CD4-positive, alpha-beta T cell (primary cell): ENCODE measurements around the gene FCN1. TPM values are rescaled to one million over a fixed set of nuclear protein-coding genes. Genes with fewer than 3 reads are reported as not detected.
A peak's percentile ranks its signal among the peaks of the same experiment; 100 is the strongest.

ENCODE experiments used
- ATAC-seq: fragments of 200-7000 bp; cut with Tn5 transposase; one replicate; pipeline ENCODE4 v1.10.0; 2022; ENCODE audit warnings: mild to moderate bottlenecking; ENCODE audit not compliant: poor library complexity
- CTCF ChIA-PET: fragments of 350-600 bp; sonication (Branson Sonifier 250); formaldehyde crosslinking; loops from one replicate; lab custom pipeline; 2021; ENCODE audit warnings: antibody characterized with exemption, inconsistent platforms; lab: Charles Lee
- POLR2A ChIA-PET: fragments of 350-600 bp; sonication (Branson Sonifier 250); formaldehyde crosslinking; loops from one replicate; lab custom pipeline; 2021; ENCODE audit warnings: antibody characterized with exemption, inconsistent platforms; lab: Charles Lee
- DNase-seq, 14 experiments: peaks; one replicate each; pipeline ENCODE4 v3.0.0-alpha.2; 2013 to 2020; ENCODE audit warnings: mixed read lengths in 2 of 14
- H3K27ac ChIP-seq, 2 donors: one replicate each; pipeline versions ENCODE4 v1.5.1 to v1.7.0; 2013; ENCODE audit warnings: low read length in 2 of 2, low read depth in 1 of 2, mild to moderate bottlenecking in 1 of 2
- H3K27me3 ChIP-seq, 2 experiments: 1 replicate in 1 of 2; 2 replicates in 1 of 2; pipeline versions ENCODE4 v1.6.1 to v1.7.0; 2013; ENCODE audit warnings: low read length in 2 of 2, control low read depth in 1 of 2, mild to moderate bottlenecking in 1 of 2, moderate library complexity in 1 of 2; ENCODE audit not compliant: insufficient read depth in 2 of 2, control insufficient read depth in 1 of 2
- H3K36me3 ChIP-seq: one replicate; pipeline ENCODE4 v1.6.1; 2013; ENCODE audit warnings: low read length, control low read depth; ENCODE audit not compliant: insufficient read depth
- H3K4me1 ChIP-seq: one replicate; pipeline ENCODE4 v1.6.1; 2013; ENCODE audit warnings: low read length, control low read depth; ENCODE audit not compliant: insufficient read depth
- H3K4me3 ChIP-seq: one replicate; pipeline ENCODE4 v1.5.1; 2013; ENCODE audit warnings: mild to moderate bottlenecking, low read length, moderate library complexity
- H3K9me3 ChIP-seq, 2 experiments: 1 replicate in 1 of 2; 2 replicates in 1 of 2; pipeline versions ENCODE4 v1.6.1 to v1.7.0; 2013; ENCODE audit warnings: low read length in 2 of 2, mild to moderate bottlenecking in 2 of 2, control low read depth in 1 of 2, moderate library complexity in 1 of 2; ENCODE audit not compliant: control insufficient read depth in 1 of 2, insufficient read depth in 1 of 2
- H3K27ac Mint-ChIP-seq: one replicate; pipeline ENCODE4 v1.8.0; 2020; ENCODE audit warnings: mixed read lengths
- H3K27me3 Mint-ChIP-seq: one replicate; pipeline ENCODE4 v1.8.0; 2021; ENCODE audit warnings: mixed read lengths
- H3K36me3 Mint-ChIP-seq: one replicate; pipeline ENCODE4 v1.8.0; 2021; ENCODE audit warnings: low read depth, mixed read lengths
- H3K4me1 Mint-ChIP-seq: one replicate; pipeline ENCODE4 v1.8.0; 2021; ENCODE audit warnings: low read depth, mixed read lengths
- H3K4me3 Mint-ChIP-seq: one replicate; pipeline ENCODE4 v1.8.0; 2020; ENCODE audit warnings: mild to moderate bottlenecking, mixed read lengths
- H3K9me3 Mint-ChIP-seq: one replicate; pipeline ENCODE4 v1.8.0; 2020; ENCODE audit warnings: mixed read lengths
- intact Hi-C, 2 experiments: fragments of 100-400 bp; cut with DNase I in 1 of 2; cut with micrococcal nuclease in 1 of 2; formaldehyde crosslinking; loops; one replicate each; pipeline versions ENCODE4 v1.15.1 to v1.9.0; 2023 to 2025; cut with DNase I, micrococcal nuclease
- total RNA-seq, 174 experiments: library from RNA in 2 of 174; stranded (reverse) in 2 of 174; gene quantifications; one replicate each; pipeline ENCODE4 v1.2.3 and lab custom pipeline; 2021 to 2026
- TF ChIP-seq, protein P1 (sequence below): fragments of 200-600 bp; IDR thresholded peaks from one replicate; pipeline ENCODE4 v1.8.0; 2022; ENCODE audit warnings: antibody characterized with exemption, mild to moderate bottlenecking

Gene FCN1
- total RNA-seq, 2 experiments from 2014 or later, result 9.9 to 10.5 TPM

DNA sequence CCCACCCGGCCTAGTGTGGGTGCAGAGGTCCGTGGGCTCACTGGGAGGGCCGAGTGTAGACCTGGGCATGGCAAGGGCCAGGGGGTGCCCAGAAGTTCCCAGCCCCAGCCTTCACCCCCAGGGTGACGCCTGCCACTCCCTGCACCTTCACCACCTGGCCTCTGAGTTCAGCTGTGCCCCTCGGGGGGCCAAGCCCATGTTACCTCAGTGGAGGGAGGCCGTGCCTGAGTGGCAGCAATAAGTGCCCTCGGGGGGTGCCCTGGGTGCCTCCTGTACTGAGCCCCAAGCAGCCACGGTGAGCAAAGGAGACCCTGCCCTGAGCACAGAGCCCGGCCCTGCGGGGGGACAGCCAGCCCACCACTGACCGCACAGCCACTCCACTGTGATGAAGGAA lies 47.4 kb downstream of the FCN1 start:
- H3K27ac Mint-ChIP-seq, result no peak overlapping the region
- peaks cover 0 to 25% of the 10 kb centered on the region in 2 experiments for H3K9me3 ChIP-seq
- intact Hi-C loops, result no loop called here
- ATAC-seq (no peak), DNase-seq (no peak)
- TF ChIP-seq, protein P1, sequence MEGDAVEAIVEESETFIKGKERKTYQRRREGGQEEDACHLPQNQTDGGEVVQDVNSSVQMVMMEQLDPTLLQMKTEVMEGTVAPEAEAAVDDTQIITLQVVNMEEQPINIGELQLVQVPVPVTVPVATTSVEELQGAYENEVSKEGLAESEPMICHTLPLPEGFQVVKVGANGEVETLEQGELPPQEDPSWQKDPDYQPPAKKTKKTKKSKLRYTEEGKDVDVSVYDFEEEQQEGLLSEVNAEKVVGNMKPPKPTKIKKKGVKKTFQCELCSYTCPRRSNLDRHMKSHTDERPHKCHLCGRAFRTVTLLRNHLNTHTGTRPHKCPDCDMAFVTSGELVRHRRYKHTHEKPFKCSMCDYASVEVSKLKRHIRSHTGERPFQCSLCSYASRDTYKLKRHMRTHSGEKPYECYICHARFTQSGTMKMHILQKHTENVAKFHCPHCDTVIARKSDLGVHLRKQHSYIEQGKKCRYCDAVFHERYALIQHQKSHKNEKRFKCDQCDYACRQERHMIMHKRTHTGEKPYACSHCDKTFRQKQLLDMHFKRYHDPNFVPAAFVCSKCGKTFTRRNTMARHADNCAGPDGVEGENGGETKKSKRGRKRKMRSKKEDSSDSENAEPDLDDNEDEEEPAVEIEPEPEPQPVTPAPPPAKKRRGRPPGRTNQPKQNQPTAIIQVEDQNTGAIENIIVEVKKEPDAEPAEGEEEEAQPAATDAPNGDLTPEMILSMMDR, result no peak
- ChIA-PET CTCF (no interaction called here), POLR2A (no interaction called here)
- no peak overlapping the region for H3K4me3 Mint-ChIP-seq
- H3K4me1 ChIP-seq, result no peaks in the 10 kb centered on the region
- H3K27me3 ChIP-seq, result no peaks in the 10 kb centered on the region
- no peaks in the 10 kb centered on the region for H3K36me3 Mint-ChIP-seq
- no peaks in the 10 kb centered on the region for H3K9me3 Mint-ChIP-seq
- H3K4me3 ChIP-seq, result no peak overlapping the region
- H3K36me3 ChIP-seq, result no peaks in the 10 kb centered on the region
- peaks cover 9% of the 10 kb centered on the region for H3K27me3 Mint-ChIP-seq
- H3K4me1 Mint-ChIP-seq, result no peaks in the 10 kb centered on the region
- H3K27ac ChIP-seq, result no peak overlapping the region

DNA sequence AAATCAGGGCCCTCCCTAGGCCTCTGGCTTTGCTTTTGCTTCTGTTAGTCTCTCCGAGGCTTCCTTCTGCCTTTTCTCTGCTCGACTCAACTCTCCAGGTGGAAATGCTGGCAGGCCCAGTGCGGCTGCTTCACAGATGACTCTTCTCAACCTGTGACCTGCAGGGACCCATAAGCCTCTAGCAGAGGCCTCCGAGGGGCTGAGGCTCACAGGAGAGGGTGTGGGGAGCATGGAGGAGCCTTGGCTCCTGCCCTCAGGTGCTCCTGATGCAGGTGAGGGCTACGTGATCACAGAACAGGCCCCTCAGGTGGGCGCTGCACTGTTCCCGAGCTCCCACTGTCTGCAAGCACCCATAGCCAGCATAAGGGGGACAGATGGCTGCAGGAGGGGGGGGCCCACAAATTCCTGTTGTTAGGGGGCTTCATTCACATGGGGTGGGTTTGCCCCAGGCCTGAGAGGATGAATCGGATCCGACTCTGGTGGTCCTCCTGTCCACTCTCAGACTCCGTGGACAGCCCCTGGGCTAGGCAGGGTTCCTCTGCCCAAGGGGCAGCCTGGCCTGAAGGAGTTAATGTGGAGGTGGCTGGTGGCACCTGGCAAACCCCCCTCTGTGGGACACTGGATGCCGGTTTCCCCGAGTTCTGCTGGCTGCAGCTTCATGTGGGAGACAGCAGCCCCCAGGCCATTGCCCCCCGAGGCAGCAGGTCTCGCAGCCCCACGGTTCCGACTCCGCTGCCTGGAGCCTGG lies 48.0 kb downstream of the FCN1 start:
- CTCF ChIA-PET, result no interaction called here
- no peak overlapping the region for H3K27ac ChIP-seq
- intact Hi-C loops, result no loop called here
- no peaks in the 10 kb centered on the region for H3K4me1 ChIP-seq
- TF ChIP-seq, protein P1, result no peak
- H3K4me3 ChIP-seq, result no peak overlapping the region
- Mint-ChIP-seq H3K27ac (no peak overlapping the region), H3K4me1 (no peaks in the 10 kb centered on the region), H3K27me3 (peaks cover 6% of the 10 kb centered on the region), H3K9me3 (no peaks in the 10 kb centered on the region), H3K4me3 (no peak overlapping the region), H3K36me3 (no peaks in the 10 kb centered on the region)
- H3K27me3 ChIP-seq, result no peaks in the 10 kb centered on the region
- POLR2A ChIA-PET, result no interaction called here
- H3K9me3 ChIP-seq, result peaks cover 0 to 31% of the 10 kb centered on the region in 2 experiments
- DNase-seq (peak in 1 of 14 experiments; percentile 5), ATAC-seq (no peak)
- H3K36me3 ChIP-seq, result no peaks in the 10 kb centered on the region

DNA sequence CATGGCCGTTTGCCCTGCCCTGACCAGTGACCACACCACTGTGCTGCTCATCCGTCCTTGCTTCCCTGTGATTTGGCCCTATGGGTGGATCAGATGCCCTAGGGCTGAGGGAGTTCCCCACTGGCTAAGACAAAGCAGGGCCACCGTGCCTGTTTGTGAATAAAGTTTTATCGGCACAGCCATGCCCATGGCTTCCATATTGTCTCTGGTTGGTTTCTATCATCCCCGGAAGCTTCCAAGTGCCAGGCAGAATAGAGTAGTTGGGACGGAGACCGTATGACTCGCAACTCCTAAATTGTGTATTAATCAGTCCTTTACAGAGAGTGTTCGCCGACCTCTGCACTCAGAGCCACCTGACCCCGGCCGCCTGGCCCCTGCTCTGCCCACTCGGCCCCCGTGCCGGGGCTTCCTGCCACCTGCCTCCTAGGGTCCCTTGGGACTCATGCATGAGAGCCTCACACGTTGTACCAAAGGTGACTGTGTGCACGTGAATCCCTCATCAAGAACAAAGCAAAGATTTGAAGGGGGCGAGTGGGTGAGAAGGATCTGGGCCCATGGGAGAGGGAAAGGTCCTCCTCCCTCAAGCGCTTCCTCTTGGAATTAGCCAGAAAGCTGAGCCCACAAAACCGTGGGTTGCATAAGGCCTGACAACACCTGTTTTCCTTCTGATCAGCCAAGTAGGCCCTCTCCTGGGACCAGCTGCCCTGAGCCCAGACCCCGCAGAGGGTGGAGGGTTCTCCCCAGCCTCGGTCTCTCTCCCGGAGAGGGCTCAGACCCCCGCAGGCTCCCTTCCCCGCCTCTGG lies 48.8 kb downstream of the FCN1 start:
- Histone ChIP-seq H3K9me3 (peaks cover 0 to 38% of the 10 kb centered on the region in 2 experiments), H3K27ac (no peak overlapping the region), H3K27me3 (no peaks in the 10 kb centered on the region), H3K4me1 (no peaks in the 10 kb centered on the region), H3K36me3 (no peaks in the 10 kb centered on the region), H3K4me3 (no peak overlapping the region)
- no peaks in the 10 kb centered on the region for H3K4me1 Mint-ChIP-seq
- no peaks in the 10 kb centered on the region for H3K9me3 Mint-ChIP-seq
- DNase-seq, result no peak
- intact Hi-C loops, result no loop called here
- POLR2A ChIA-PET, result no interaction called here
- H3K4me3 Mint-ChIP-seq, result no peak overlapping the region
- H3K36me3 Mint-ChIP-seq, result no peaks in the 10 kb centered on the region
- peaks cover 6% of the 10 kb centered on the region for H3K27me3 Mint-ChIP-seq
- CTCF ChIA-PET, result no interaction called here
- no peak for ATAC-seq
- TF ChIP-seq, protein P1, result no peak
- H3K27ac Mint-ChIP-seq, result no peak overlapping the region
